Lung (tissue), 12 donors: ENCODE data around the gene INSRR. TPM values are rescaled to one million over a fixed set of nuclear protein-coding genes. Genes with fewer than 3 reads are reported as not detected.

Experiments used
- ATAC-seq: fragments of 200-7000 bp; cut with Tn5 transposase; one replicate; pipeline ENCODE4 v1.9.1; 2020; ENCODE audit warnings: moderate number of reproducible peaks; ENCODE audit not compliant: insufficient read depth, low FRiP score
- DNase-seq, 3 donors: peaks; one replicate each; pipeline ENCODE4 v3.0.0-alpha.2; 2013 to 2017
- H3K27ac ChIP-seq, 2 donors: one replicate each; pipeline ENCODE4 v1.5.1; 2013; ENCODE audit warnings: mild to moderate bottlenecking in 2 of 2, moderate library complexity in 2 of 2, control low read depth in 1 of 2, inconsistent platforms in 1 of 2, low read depth in 1 of 2, low read length in 1 of 2
- H3K27me3 ChIP-seq, 3 donors: one replicate each; pipeline ENCODE4 v1.5.1; 2013; ENCODE audit warnings: low read length in 2 of 3; ENCODE audit not compliant: control insufficient read depth in 3 of 3, insufficient read depth in 3 of 3
- H3K36me3 ChIP-seq, 4 donors: one replicate each; pipeline ENCODE4 v1.5.1; 2013; ENCODE audit warnings: low read length in 4 of 4, mild to moderate bottlenecking in 1 of 4, moderate library complexity in 1 of 4; ENCODE audit not compliant: control insufficient read depth in 4 of 4, insufficient read depth in 4 of 4
- H3K4me1 ChIP-seq, 5 donors: one replicate each; pipeline ENCODE4 v1.5.1; 2013; ENCODE audit warnings: low read length in 5 of 5, mild to moderate bottlenecking in 2 of 5, moderate library complexity in 1 of 5; ENCODE audit not compliant: control insufficient read depth in 5 of 5, insufficient read depth in 5 of 5
- H3K4me3 ChIP-seq: one replicate; pipeline ENCODE4 v1.5.1; 2013; ENCODE audit warnings: mild to moderate bottlenecking, control low read depth, moderate library complexity
- H3K9ac ChIP-seq, 2 donors: one replicate each; pipeline ENCODE4 v1.5.1; 2013; ENCODE audit warnings: low read length in 2 of 2, control low read depth in 1 of 2; ENCODE audit not compliant: insufficient read depth in 1 of 2
- H3K9me3 ChIP-seq, 4 donors: one replicate each; pipeline ENCODE4 v1.5.1; 2013; ENCODE audit warnings: low read length in 3 of 4, mild to moderate bottlenecking in 1 of 4, moderate library complexity in 1 of 4; ENCODE audit not compliant: control insufficient read depth in 4 of 4, insufficient read depth in 3 of 4
- CTCF ChIP-seq: IDR thresholded peaks from 2 replicates; pipeline ENCODE4 v1.5.1; 2012; ENCODE audit warnings: mild to moderate bottlenecking; ENCODE audit errors: control extremely low read depth, extremely low read depth
- WGBS, 2 donors: extraction: QIAGEN DNeasy Blood & Tissue Kit; methylation state at CpG; one replicate each; pipeline ENCODE4 v1.1.7; 2013; 5-methylcytosine and 5-hydroxymethylcytosine counted together
- polyA plus RNA-seq, 2 donors: library from polyadenylated mRNA; stranded (reverse); fragments of 200-250 nt; gene quantifications; one replicate each; pipeline ENCODE4 v1.2.1, GENCODE V29; 2013
- total RNA-seq, 2 donors: library from RNA; depleted of rRNA in 1 of 2; stranded (reverse); fragments of >200 nt in 1 of 2; gene quantifications; one replicate each; pipeline ENCODE4 v1.2.1, GENCODE V29; 2014 to 2021
- donor health status: control.
- donor health status: control.
- donor health status: Bipolar disorder and iron deficiency.
- donor health status: healthy.
- donor health status: DM: yes; HTN: yes; CAD: no.

The INSRR gene
- total and polyA plus RNA-seq, 4 donors: not detected

DNA sequence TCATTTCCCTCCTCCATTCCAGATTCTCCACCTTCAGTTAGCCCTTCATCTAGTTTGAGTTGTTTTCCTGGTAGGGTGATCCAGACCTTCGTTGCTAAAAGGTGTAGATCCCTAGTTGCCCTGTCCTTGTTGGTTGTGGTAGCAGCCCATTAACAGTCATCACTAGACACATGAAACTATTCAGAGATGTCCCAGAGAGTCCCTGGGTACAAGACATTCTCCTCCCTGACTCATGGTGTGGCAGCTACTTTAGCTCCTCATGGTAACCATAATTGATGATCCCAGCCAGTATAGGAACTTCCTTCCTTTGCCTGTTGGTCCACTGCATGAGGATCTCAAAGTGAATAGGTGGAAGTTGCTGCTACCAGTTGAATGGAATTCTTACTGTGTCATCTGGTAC, 36.2 kb downstream of the INSRR start:
- Histone ChIP-seq H3K36me3 (no peaks in the 10 kb centered on the region), H3K9me3 (no peaks in the 10 kb centered on the region), H3K4me3 (no peak overlapping the region), H3K27ac (no peak overlapping the region), H3K9ac (no peak overlapping the region), H3K4me1 (no peaks in the 10 kb centered on the region), H3K27me3 (no peaks in the 10 kb centered on the region)
- ATAC-seq: no peak
- WGBS, 2 donors: 90 to 92% methylated on average over 1 of the region's 1 CpG
- DNase-seq: no peak
- no peak for TF ChIP-seq CTCF

- ATAC-seq: no peak
- Histone ChIP-seq H3K4me1 (peaks cover 0 to 2% (median 0%) of the 10 kb centered on the region in 5 donors), H3K27me3 (peaks cover 0 to 3% (median 0%) of the 10 kb centered on the region in 3 donors), H3K9me3 (no peaks in the 10 kb centered on the region), H3K27ac (no peak overlapping the region), H3K9ac (no peak overlapping the region), H3K36me3 (no peaks in the 10 kb centered on the region), H3K4me3 (no peak overlapping the region)
- 72 to 81% methylated on average over 4 of the region's 4 CpGs for WGBS, 2 donors
- DNase-seq: no peak
- TF ChIP-seq CTCF: no peak
These were observed 37.1 kb downstream of the INSRR start for GRCh38 chr1:156821801-156822200.

DNA sequence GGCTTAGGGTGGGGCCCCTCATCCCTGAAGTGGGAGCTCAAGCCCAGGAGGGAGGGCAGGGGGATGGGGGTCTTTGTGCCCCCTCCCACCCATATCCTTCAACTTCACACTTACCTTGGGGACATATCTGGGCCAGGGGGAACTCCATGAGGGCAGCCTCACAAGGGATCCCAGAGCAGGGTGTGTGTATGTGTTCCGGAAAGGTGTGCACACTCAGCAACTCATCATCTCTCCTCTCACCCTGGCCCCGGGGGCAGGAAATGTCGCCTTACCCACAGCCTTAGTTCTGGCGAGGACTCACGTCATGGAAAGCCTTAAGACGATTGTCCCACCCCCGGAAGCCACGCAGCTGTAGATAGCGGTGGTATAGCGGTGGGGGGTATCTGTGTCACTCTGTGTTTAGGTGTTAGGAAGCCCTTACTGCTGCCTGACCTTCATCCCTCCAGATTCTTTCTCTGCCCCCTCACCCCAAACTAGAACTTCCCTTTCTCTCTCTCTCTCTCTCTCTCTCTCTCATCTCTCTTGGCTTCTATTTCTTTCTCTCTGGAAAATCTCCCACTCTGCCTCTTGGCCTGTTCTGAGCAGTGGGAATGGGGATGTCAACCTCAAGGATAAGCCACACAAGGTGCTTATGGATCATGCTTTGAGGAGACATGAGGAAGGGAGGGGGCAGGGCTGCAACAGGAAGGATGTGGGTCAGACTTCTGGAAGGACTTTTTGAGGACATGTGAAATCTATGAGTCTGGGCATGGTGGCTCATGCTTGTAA, 42.2 kb downstream of the INSRR start, which contains the start of gene SH2D2A:
Gene SH2D2A, minus strand, starts transcription at position 288 of the 768 bp plus-strand sequence. Its CDS starts 140 bp downstream, at position 148.
- ATAC-seq (no peak), DNase-seq (peak; percentile 52 to 78 (median 74))
- 20 to 22% methylated on average over 8 to 10 of the region's 10 CpGs for WGBS, 2 donors
- no peak within 1 kb of the TSS for H3K4me3 ChIP-seq
- peaks cover 0 to 2% (median 0%) of the 10 kb centered on the region in 4 donors for H3K9me3 ChIP-seq
- H3K4me1 ChIP-seq: peaks cover 0 to 28% (median 8%) of the 10 kb centered on the region in 5 donors
- H3K27ac ChIP-seq: peak within 1 kb of the TSS in 1 of 2 donors; percentile 33
- H3K36me3 ChIP-seq: no peaks in the 10 kb centered on the region
- H3K9ac ChIP-seq: no peak within 1 kb of the TSS
- no peak for TF ChIP-seq CTCF
- H3K27me3 ChIP-seq: peaks cover 0 to 7% (median 0%) of the 10 kb centered on the region in 3 donors
